RWPE1 (cell line): ENCODE measurements around the gene NFAT5.

Experiments
- CTCF ChIA-PET: fragments of 350-600 bp; sonication (Branson Sonifier 250); formaldehyde crosslinking; extraction: SDS; loops from one replicate; lab custom pipeline; 2021; lab: Yijun Ruan, JAX
- POLR2A ChIA-PET: fragments of 400-600 bp; formaldehyde crosslinking; extraction: SDS; loops from one replicate; lab custom pipeline; 2020; ENCODE audit warnings: antibody characterized with exemption; ENCODE audit not compliant: low non-redundant PET; lab: Yijun Ruan, JAX
- DNase-seq: peaks from one replicate; pipeline ENCODE4 v3.0.0; 2012; ENCODE audit warnings: low spot score
- H3K27ac ChIP-seq: fragments of 450-650 bp; 2 replicates; pipeline ENCODE4 v1.5.1; 2017
- CTCF ChIP-seq: fragments of 450-650 bp; conservative IDR thresholded peaks from 2 replicates; pipeline ENCODE4 v1.5.1; 2017; ENCODE audit warnings: low read depth, mild to moderate bottlenecking

NFAT5 gene

GRCh38 chr16:69523566-69524305 lies 42.0 kb upstream of the NFAT5 start:
- no peak for TF ChIP-seq CTCF
- ChIA-PET POLR2A (no interaction called here), CTCF (no interaction called here)
- no peak overlapping the region for H3K27ac ChIP-seq
- no peak for DNase-seq

- no peak for DNase-seq
- TF ChIP-seq CTCF, result no peak
- H3K27ac ChIP-seq, result no peak overlapping the region; the same call in 1 of the 2 replicates
- POLR2A ChIA-PET, result no interaction called here
- CTCF ChIA-PET, result no interaction called here
Observed at GRCh38 chr16:69526831-69527655, 38.7 kb upstream of the NFAT5 start.

- H3K27ac ChIP-seq, result peak overlapping the region; percentile 59; the same call in 1 of the 2 replicates
- DNase-seq, result no peak
- TF ChIP-seq CTCF, result no peak
- ChIA-PET POLR2A (no interaction called here), CTCF (no interaction called here)
Observed at GRCh38 chr16:69531988-69532387, 33.8 kb upstream of the NFAT5 start.

- ChIA-PET POLR2A (no interaction called here), CTCF (no interaction called here)
- H3K27ac ChIP-seq, result peak overlapping the region; percentile 61
- DNase-seq, result no peak
- no peak for TF ChIP-seq CTCF
Observed at GRCh38 chr16:69532641-69533455, 32.9 kb upstream of the NFAT5 start.

GRCh38 chr16:69534720-69535119 lies 31.0 kb upstream of the NFAT5 start:
- peak overlapping the region; percentile 91 for H3K27ac ChIP-seq

More at GRCh38 chr16:69534720-69535119, 31.0 kb upstream of the NFAT5 start:
- ChIA-PET POLR2A (interaction anchor here (0.6 kb wide), 1 partner anchor 40 kb away, joined by 3 read pairs; no protein-coding TSS in a partner anchor), CTCF (no interaction called here)
- no peak for DNase-seq
- no peak for TF ChIP-seq CTCF
